Ovary (tissue), 9 donors: Measurements from ENCODE around the gene CENPP. TPM values are rescaled to one million over a fixed set of nuclear protein-coding genes. Genes with fewer than 3 reads are reported as not detected.

Source experiments
- DNase-seq, 5 donors: peaks; one replicate each; pipeline ENCODE4 v3.0.0-alpha.2; 2019 to 2020
- H3K27ac ChIP-seq, 2 donors: fragments of 200-600 bp; one replicate each; pipeline versions ENCODE4 v1.5.1 to v1.8.0; 2019 to 2022
- H3K27me3 ChIP-seq: fragments of 200-600 bp; one replicate; pipeline ENCODE4 v1.8.0; 2022
- H3K36me3 ChIP-seq: fragments of 200-600 bp; sonication (generic); one replicate; pipeline ENCODE4 v1.5.1; 2019
- H3K4me1 ChIP-seq: one replicate; pipeline ENCODE4 v1.8.1; 2013; ENCODE audit warnings: mild to moderate bottlenecking, moderate library complexity; ENCODE audit not compliant: insufficient read depth
- H3K4me3 ChIP-seq: fragments of 200-600 bp; sonication (generic); one replicate; pipeline ENCODE4 v1.5.1; 2017
- H3K9me3 ChIP-seq, 2 donors: fragments of 200-600 bp in 1 of 2; sonication (generic) in 1 of 2; one replicate each; pipeline versions ENCODE4 v1.5.1 to v1.8.1; 2013 to 2019; ENCODE audit warnings: mild to moderate bottlenecking in 1 of 2, moderate library complexity in 1 of 2
- EP300 ChIP-seq: sonication (generic); formaldehyde crosslinking; IDR thresholded peaks from one replicate; pipeline ENCODE4 v1.6.1; 2017; ENCODE audit warnings: antibody characterized with exemption
- POLR2A ChIP-seq: fragments of 450-650 bp; IDR thresholded peaks from one replicate; pipeline ENCODE4 v1.6.1; 2017; ENCODE audit warnings: antibody characterized with exemption, mild to moderate bottlenecking, moderate library complexity
- WGBS, 3 donors: extraction: QIAGEN DNeasy Blood & Tissue Kit in 1 of 3; methylation state at CpG; one replicate each; pipeline versions ENCODE4 v1.1.5 to v1.1.7; 2013 to 2017; 5-methylcytosine and 5-hydroxymethylcytosine counted together
- intact Hi-C, 4 donors: fragments of 100-400 bp; cut with DNase I; formaldehyde crosslinking; loops; one replicate each; pipeline versions ENCODE4 v1.11.0 to v1.15.1; 2022 to 2023
- polyA plus RNA-seq, 2 donors: library from polyadenylated mRNA; stranded (reverse); fragments of 200-250 nt in 1 of 2; fragments of 350-450 nt in 1 of 2; fragmentation: Illumina TruSeq in 1 of 2; extraction: RNeasy Lipid Tissue Mini Kit (QIAGEN cat#74804) in 1 of 2; gene quantifications; one replicate each; pipeline ENCODE4 v1.2.3, GENCODE V29; 2013 to 2014
- total RNA-seq, 7 donors: library from RNA; depleted of rRNA in 2 of 7; stranded (reverse); fragments of >200 nt in 2 of 7; fragmentation: NEBNext Ultra II Directional in 3 of 7; extraction: Animal tissue kit (Norgen Biotek cat#: 25700) in 3 of 7; gene quantifications; one replicate each; pipeline versions ENCODE4 v1.1.0 to v1.2.4, GENCODE V29; 2016 to 2023
- TF ChIP-seq, protein P1 (sequence below), 3 donors: fragments of 450-650 bp in 2 of 3; fragments of 200-600 bp in 1 of 3; IDR thresholded peaks; one replicate each; pipeline versions ENCODE4 v1.5.1 to v1.8.0; 2016 to 2022; ENCODE audit warnings: antibody characterized with exemption in 3 of 3, mild to moderate bottlenecking in 1 of 3
- donor health status: DM: no; HTN: no; CAD: no; lungs with moderate emphysema.
- donor health status: DM: no; HTN: no; CAD: no.
- donor health status: Bipolar disorder and iron deficiency.
- donor health status: DM: yes; HTN: yes; CAD: no.
- donor health status: DM: no; HTN: no; CAD: no.
- donor health status: DM: yes; HTN: yes; CAD: no.

CENPP gene
- total and polyA plus RNA-seq, 9 donors, result 1.4 to 9.5 (median 5.8) TPM

DNA sequence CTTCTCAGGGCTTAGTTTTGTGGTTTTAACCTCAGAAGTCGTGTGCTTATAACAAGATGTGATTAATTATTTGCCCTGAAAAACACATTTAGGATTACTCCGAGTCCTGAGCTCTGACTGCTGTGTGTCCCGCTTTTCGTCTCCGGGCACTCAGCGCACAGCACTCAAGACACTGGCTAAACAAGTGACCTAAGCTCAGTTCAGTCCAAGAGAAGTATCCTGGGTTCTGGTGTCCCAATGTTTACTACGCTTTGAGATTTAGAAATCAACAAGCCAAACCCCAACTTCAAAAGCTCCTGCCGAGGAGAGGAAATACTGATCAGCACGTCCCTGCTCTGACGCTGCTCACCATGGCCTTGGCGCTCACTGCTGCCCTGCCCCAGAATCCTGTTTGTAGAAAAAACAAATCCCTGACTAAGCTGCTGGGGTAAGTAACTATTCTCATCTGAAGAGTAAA is 290.9 kb downstream of the CENPP start:
- no peaks in the 10 kb centered on the region for H3K9me3 ChIP-seq
- TF ChIP-seq EP300 (no peak), POLR2A (no peak)
- TF ChIP-seq, protein P1, sequence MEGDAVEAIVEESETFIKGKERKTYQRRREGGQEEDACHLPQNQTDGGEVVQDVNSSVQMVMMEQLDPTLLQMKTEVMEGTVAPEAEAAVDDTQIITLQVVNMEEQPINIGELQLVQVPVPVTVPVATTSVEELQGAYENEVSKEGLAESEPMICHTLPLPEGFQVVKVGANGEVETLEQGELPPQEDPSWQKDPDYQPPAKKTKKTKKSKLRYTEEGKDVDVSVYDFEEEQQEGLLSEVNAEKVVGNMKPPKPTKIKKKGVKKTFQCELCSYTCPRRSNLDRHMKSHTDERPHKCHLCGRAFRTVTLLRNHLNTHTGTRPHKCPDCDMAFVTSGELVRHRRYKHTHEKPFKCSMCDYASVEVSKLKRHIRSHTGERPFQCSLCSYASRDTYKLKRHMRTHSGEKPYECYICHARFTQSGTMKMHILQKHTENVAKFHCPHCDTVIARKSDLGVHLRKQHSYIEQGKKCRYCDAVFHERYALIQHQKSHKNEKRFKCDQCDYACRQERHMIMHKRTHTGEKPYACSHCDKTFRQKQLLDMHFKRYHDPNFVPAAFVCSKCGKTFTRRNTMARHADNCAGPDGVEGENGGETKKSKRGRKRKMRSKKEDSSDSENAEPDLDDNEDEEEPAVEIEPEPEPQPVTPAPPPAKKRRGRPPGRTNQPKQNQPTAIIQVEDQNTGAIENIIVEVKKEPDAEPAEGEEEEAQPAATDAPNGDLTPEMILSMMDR (IDR thresholded peaks at IDR 0.05), result no peak
- intact Hi-C loops, result loop anchor here in 1 of 4 donors (5.0 kb wide), 1 partner anchor 79 kb away; the partner anchor contains the start of gene ECM2
- 13 to 23% (median 13%) methylated on average over 11 of the region's 11 CpGs for WGBS, 3 donors
- peak; percentile 75 to 82 (median 78) for DNase-seq
- H3K4me1 ChIP-seq, result peaks cover 56% of the 10 kb centered on the region
- no peaks in the 10 kb centered on the region for H3K36me3 ChIP-seq
- peak overlapping the region; percentile 79 to 90 for H3K27ac ChIP-seq
- H3K4me3 ChIP-seq, result no peak overlapping the region
- H3K27me3 ChIP-seq, result no peaks in the 10 kb centered on the region

DNA sequence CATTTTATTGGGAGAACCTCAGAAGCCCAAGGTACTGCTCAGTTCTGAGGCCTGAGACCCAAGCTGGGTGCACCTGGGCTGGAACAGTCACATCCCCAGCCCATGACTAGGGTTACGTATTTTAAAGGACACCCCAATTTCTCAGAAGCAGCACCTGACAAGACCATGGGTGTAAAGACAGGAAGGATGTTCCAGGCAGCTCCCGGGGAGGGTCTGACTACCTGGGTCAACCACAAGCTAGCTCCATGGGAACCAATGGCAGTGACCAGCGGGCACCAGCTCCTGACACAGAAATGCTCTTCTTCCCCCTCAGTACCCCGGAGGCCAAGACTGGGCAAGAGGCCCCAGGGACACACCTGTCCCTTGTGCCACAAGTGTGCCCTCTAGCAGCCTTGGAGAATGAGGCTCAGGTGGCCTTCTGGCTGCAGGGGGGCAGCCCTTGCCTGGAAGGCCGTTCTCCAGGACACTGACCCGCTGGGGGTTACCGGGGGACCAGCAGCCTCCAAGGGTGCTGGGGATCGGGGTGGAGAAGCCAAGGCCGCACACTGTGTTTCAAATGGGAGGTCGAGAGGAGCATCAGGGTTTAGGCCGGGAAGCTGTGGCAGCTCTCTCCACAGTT is 291.6 kb downstream of the CENPP start:
- H3K9me3 ChIP-seq, result no peaks in the 10 kb centered on the region
- WGBS, 3 donors, result 83 to 86% (median 84%) methylated on average over 11 of the region's 11 CpGs
- peak in 4 of 5 donors; percentile 19 to 47 (median 44) for DNase-seq
- intact Hi-C loops, result loop anchor here in 1 of 4 donors (5.0 kb wide), 1 partner anchor 80 kb away; the partner anchor contains the start of gene ECM2
- peaks cover 56% of the 10 kb centered on the region for H3K4me1 ChIP-seq
- no peaks in the 10 kb centered on the region for H3K36me3 ChIP-seq
- no peak overlapping the region for H3K4me3 ChIP-seq
- TF ChIP-seq EP300, result no peak
- peak overlapping the region; percentile 79 to 90 for H3K27ac ChIP-seq
- H3K27me3 ChIP-seq, result no peaks in the 10 kb centered on the region

DNA sequence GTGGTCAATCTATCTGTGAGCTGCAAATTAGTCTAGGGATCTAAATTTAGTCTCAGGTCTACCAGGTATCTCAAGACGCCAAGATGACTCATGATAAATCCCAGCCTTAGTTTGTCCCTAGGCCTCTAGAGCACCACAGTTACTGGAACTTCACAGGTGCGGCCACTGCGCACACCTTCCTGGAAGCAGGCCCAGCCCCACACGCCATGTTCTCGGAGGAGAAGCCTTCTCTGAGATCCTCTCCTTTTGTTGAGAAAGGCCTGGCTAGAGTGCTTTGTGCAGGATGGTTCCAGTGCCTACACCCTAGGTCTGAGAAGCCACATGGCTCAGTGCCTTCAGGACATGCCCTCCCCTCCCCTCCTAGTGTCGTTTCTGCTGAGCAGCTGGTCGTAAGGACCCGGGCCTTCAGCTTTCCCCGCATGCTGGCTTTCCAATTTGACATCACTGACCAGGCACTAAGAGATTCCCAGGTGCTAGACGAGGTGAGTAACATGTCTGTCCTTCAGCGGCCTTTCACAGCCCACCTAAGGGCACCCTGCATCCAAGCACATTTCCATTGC is 292.3 kb downstream of the CENPP start:
- H3K9me3 ChIP-seq, result no peaks in the 10 kb centered on the region
- H3K4me3 ChIP-seq, result no peak overlapping the region
- H3K4me1 ChIP-seq, result peaks cover 53% of the 10 kb centered on the region
- no peaks in the 10 kb centered on the region for H3K27me3 ChIP-seq
- TF ChIP-seq, protein P1 (IDR thresholded peaks at IDR 0.05), result no peak
- no peak for TF ChIP-seq POLR2A
- TF ChIP-seq EP300, result no peak
- peak overlapping the region; percentile 79 to 90 for H3K27ac ChIP-seq
- 57 to 71% (median 58%) methylated on average over 11 of the region's 11 CpGs for WGBS, 3 donors
- no peaks in the 10 kb centered on the region for H3K36me3 ChIP-seq
- DNase-seq, result peak in 2 of 5 donors; percentile 16 to 51
- intact Hi-C loops, result loop anchor here in 1 of 4 donors (5.0 kb wide), 1 partner anchor 81 kb away; the partner anchor contains the start of gene ECM2

DNA sequence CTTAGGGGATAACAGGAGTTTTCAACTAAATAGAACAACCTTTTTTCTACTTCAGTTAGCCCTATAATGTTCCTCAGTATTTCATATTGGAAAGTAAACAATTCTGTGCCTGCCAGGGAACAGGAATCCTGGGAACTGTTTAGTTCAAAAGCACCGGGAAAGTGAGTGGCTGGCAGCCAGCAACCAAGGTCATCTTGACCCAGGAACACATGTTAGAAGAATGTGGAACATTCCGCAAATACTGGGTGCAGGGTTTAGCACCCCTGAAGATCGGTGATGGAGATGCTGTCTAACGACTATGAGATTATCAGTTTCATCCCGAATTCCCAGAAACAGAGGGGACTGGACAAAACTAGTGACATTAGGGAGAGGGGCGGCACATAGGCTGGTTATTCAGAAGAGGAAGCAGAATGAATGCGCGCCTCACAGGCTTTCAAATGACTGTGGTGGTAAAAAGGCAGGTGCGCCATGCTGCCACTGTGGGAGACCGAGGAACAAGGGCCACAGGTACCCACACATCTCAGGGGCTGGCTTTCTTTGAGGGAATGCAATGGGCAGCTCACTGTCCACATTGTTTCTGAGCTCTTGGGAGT is 293.0 kb downstream of the CENPP start:
- Histone ChIP-seq H3K4me3 (no peak overlapping the region), H3K9me3 (no peaks in the 10 kb centered on the region), H3K36me3 (no peaks in the 10 kb centered on the region), H3K4me1 (peaks cover 53% of the 10 kb centered on the region), H3K27ac (peak overlapping the region in 1 of 2 donors; percentile 90), H3K27me3 (no peaks in the 10 kb centered on the region)
- 40 to 49% (median 43%) methylated on average over 10 of the region's 10 CpGs for WGBS, 3 donors
- intact Hi-C loops, result loop anchor here in 1 of 4 donors (5.0 kb wide), 1 partner anchor 81 kb away; the partner anchor contains the start of gene ECM2
- DNase-seq, result peak; percentile 77 to 96 (median 87)
- TF ChIP-seq POLR2A (no peak), EP300 (peak; percentile 53)

DNA sequence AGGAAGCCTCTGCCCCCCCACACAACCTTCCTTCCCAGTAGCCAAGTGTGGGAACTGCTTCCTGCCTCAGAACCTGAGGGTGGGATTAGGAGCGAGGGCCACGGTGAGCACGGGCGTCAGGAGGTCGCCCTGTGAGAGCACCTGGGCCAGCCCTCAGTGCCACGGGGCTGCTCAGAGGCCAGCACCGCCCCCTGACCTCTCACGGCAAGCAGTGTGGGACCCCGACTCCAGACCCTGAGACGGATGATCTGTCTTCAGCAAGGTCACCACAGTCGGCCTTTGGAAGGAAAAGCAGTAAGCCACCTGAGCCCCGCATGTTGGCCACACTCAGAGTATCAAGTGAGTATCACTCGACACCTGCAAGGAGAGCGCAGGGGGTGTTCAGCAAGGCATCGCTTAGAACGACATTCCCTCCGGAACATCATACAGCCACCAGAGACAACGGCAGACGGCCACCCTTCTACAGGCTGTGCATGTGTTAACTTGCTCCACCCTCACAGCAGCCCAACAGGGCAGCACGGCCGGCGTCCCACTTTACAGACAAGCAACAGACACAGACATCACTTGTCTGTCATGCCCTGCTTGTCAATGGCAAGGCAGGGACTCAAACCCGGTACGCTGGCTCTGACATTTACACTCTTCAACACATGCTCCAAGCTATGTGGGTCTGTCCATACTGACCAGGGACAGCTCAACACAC is 294.0 kb downstream of the CENPP start:
- 86 to 89% (median 89%) methylated on average over 24 of the region's 24 CpGs for WGBS, 3 donors
- Histone ChIP-seq H3K36me3 (no peaks in the 10 kb centered on the region), H3K27ac (peak overlapping the region; percentile 14 to 58), H3K4me3 (no peak overlapping the region), H3K4me1 (peaks cover 49% of the 10 kb centered on the region), H3K9me3 (no peaks in the 10 kb centered on the region), H3K27me3 (no peaks in the 10 kb centered on the region)
- intact Hi-C loops, result loop anchor here in 1 of 4 donors (5.0 kb wide), 1 partner anchor 82 kb away; the partner anchor contains the start of gene ECM2
- peak in 2 of 5 donors; percentile 16 to 41 for DNase-seq
- TF ChIP-seq EP300 (no peak), POLR2A (no peak)
- TF ChIP-seq, protein P1 (IDR thresholded peaks at IDR 0.05), result no peak
